Measurements from ENCODE around the gene PLEKHA4.
"Not testable (repeated sequence)": the region's sequence is repeated elsewhere in the genome, so short reads cannot be mapped to it uniquely, and the experiment has no call there.

The PLEKHA4 gene

GRCh38 chr19:48887861-48888612 is 19.6 kb upstream of the PLEKHA4 start:
- no peak for DNase-seq (ENCODE audit: low spot score)

GRCh38 chr19:48883726-48884125 is 15.3 kb upstream of the PLEKHA4 start:
- DNase-seq (ENCODE audit: low spot score), result no peak

DNA sequence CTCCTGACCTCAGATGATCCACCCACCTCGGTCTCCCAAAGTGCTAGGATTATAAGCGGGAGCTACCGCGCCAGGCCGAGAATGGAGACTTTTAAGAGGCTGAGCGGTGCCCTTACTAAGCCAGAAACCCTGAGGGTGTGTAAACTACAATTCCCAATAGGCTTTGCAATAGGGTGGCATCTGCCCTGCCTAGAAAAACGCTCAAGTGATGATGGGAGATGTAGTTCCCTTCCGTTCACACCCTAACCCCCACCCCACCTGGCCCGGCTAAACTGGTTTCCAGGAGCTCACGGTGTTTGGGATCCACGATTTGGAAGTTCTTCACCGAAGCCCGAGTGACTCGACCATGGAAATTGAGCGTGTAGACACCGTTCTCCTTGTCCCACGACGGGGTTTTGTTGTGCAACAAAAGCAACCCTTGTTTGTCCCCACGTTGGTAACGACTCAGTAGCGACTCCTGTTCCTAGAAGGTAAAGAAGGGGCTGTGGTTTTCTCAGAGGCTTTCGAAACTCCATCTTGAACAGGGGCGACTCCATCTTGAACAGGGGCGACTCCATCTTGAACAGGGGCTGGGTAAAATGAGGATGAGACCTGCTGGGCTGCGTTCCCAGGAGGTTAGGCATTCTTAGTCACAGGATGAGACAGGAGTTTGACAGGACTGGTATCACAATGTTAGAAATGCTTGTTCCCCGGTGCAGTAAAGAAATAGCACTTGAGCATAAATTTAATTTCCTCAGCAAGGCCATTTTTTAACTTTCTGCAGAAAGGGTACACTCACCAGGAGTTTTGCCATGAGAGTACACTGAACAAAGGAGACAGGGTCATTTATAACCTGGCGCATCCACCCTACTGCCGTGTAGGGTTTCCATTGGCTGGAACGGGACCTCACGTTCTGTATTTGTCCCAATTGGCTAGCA is 13.6 kb upstream of the PLEKHA4 start:
- DNase-seq (ENCODE audit: low spot score), result no peak

GRCh38 chr19:48879696-48880095 is 11.3 kb upstream of the PLEKHA4 start:
- not testable (repeated sequence) for DNase-seq (ENCODE audit: low spot score)

GRCh38 chr19:48879025-48879637 is 10.7 kb upstream of the PLEKHA4 start:
- no peak for DNase-seq (ENCODE audit: low spot score)

- no peak for DNase-seq (ENCODE audit: low spot score)
Measured at GRCh38 chr19:48878196-48879024, 10.0 kb upstream of the PLEKHA4 start.

DNA sequence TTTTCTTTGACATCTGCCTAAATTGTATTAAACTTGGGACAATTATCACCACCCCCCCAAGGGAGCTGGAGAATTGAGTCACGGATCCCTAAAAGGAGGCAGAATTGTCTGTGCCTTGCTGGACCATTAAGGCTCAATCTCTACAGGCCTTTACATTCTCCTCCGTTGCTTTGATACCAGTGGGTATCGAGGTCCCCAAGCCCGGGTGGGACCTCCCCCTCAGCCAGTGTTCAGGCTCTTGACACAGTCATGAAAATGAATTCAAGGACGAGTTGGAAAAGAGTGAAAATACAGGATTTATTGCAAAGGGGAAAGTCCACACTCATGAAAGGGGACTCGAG is 9.4 kb upstream of the PLEKHA4 start:
- no peak for DNase-seq (ENCODE audit: low spot score)

GRCh38 chr19:48876043-48876981 is 7.9 kb upstream of the PLEKHA4 start:
- DNase-seq (ENCODE audit: low spot score), result not testable (repeated sequence)

DNA sequence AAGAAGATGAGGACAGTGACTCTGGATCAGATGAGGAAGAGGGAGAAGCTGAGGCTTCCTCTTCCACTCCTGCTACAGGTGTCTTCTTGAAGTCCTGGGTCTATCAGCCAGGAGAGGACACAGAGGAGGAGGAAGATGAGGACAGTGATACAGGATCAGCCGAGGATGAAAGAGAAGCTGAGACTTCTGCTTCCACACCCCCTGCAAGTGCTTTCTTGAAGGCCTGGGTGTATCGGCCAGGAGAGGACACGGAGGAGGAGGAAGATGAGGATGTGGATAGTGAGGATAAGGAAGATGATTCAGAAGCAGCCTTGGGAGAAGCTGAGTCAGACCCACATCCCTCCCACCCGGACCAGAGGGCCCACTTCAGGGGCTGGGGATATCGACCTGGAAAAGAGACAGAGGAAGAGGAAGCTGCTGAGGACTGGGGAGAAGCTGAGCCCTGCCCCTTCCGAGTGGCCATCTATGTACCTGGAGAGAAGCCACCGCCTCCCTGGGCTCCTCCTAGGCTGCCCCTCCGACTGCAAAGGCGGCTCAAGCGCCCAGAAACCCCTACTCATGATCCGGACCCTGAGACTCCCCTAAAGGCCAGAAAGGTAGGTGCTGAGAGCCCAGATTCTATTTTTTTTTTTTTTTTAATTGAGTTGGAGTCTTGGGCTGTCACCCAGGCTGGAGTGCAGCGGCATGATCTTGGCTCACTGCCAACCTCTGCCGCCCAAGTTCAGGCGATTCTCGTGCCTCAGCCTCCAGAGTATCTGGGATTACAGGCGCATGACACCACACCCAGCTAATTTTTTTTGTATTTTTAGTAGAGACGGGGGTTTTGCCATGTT is 6.1 kb upstream of the PLEKHA4 start:
- no peak for DNase-seq (ENCODE audit: low spot score)

GRCh38 chr19:48873476-48874302 is 5.3 kb upstream of the PLEKHA4 start:
- DNase-seq (ENCODE audit: low spot score), result no peak

DNA sequence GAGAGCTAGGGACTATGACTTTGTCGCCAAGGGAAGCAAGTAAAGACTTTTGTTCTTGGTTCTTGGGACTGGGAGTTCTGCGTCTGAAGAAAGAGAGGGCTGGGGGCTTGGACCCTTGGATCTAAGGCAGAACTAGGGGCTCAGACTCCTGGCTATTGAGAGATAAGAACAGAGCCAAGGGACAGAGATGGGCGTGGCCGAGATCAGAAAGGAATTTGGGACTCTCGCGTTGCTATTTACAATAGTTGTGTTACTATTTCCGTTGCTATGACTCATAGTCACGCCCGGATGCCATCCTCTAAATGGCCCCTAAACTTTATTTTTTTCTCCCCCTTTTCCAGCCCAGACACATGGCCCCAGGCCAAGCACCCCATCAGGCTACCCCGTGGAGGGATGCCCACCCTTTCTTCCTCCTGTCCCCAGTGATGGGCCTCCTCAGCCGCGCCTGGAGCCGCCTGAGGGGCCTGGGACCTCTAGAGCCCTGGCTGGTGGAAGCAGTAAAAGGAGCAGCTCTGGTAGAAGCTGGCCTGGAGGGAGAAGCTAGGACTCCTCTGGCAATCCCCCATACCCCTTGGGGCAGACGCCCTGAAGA is 4.6 kb upstream of the PLEKHA4 start:
- peak; percentile 49 for DNase-seq (ENCODE audit: low spot score)

GRCh38 chr19:48872182-48872883 is 3.9 kb upstream of the PLEKHA4 start, which contains the start of gene PPP1R15A:
TSS of gene PPP1R15A (plus strand) at chr19:48872421. CDS start at chr19:48873234, 813 bp downstream.
- peak; percentile 94 for DNase-seq (ENCODE audit: low spot score)

DNA sequence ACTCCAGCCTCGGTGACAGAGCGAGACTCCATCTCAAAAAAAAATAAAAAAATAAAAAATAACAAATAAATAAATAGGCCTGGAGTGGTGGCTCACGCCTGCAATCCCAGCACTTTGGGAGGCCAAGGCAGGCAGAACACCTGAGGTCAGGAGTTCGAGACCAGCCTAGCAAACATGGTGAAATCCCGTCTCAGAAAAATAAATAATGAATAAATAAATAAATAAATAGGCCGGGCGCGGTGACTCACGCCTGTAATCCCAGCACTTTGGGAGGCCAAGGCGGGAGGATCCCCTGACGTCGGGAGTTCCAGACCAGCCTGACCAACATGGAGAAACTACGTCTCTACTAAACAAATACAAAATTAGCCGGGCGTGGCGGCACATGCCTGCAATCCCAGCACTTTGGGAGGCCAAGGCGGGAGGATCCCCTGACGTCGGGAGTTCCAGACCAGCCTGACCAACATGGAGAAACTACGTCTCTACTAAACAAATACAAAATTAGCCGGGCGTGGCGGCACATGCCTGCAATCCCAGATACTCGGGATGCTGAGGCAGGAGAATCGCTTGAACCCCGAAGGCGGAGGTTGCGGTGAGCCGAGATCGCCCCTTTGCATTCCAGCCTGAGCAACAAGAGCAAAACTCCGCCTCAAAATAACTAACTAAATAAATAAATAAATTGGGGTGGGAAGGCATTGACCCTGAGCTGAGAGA is 3.2 kb upstream of the PLEKHA4 start:
- not testable (repeated sequence) for DNase-seq (ENCODE audit: low spot score)

DNA sequence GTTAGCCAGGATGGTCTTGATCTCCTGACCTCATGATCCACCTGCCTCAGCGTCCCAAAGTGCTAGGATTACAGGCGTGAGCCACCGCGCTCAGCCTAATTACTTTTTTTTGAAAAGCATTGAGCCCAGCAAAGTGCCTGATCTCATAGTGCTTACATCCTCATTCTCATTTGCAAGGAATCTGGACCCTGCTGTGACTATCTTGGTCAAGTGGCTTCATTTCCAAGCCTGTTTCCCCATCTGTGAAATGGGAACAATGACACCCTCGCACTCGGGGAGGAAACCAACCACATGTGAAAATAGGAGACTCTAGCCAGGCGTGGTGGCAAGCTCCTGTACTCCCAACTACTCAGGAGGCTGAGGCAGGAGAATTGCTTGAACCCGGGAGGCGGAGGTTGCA is 1.6 kb upstream of the PLEKHA4 start:
- no peak for DNase-seq (ENCODE audit: low spot score)

- no peak for DNase-seq (ENCODE audit: low spot score)
Measured at GRCh38 chr19:48867746-48868113, 687 bp downstream of the PLEKHA4 start.

DNA sequence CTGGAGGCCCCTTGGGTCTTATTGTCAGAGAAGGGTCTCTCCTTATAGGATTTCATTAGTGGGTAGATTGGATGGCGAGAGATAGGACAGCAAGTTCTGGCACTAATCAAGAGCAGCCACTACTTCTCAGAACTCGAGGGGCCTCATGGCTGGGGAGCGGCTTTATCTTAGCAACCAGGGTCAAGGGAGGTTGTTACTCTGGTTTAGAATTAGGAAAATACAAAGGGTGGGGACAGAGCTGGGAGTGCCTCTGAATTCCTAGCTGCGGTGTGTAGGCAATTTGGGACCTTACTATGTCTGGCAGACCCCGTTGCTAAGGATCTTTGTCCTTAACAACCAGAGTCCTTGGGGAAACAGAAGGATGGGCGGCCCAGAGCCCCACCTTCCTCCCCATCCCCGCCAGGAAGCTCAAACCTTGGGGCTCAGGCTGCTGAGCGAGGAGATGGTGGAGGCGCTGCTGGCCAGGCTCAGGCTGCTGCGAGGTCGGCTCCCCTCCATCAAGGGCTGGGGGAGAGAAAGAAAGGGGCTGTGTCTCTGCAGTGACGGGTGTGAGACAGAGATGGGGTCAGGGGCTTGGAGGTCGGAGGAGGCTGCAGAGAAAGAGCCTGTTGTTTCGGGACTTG is 1.2 kb downstream of the PLEKHA4 start:
- DNase-seq (ENCODE audit: low spot score), result no peak

Measured in SK-N-DZ (cell line).